Liver (tissue), 3 donors: ENCODE measurements around the gene INPP5F.

Source experiments
- EGR1 ChIP-seq, 2 donors: IDR thresholded peaks; 2 replicates each; pipeline ENCODE4 v1.6.1; 2016 to 2018; ENCODE audit warnings: antibody characterized with exemption in 2 of 2, low read depth in 2 of 2
- FOXA1 ChIP-seq: IDR thresholded peaks from 2 replicates; pipeline ENCODE4 v1.6.1; 2016; ENCODE audit warnings: antibody characterized with exemption
- GABPA ChIP-seq, 2 donors: IDR thresholded peaks in 1 of 2; conservative IDR thresholded peaks in 1 of 2; 2 replicates each; pipeline ENCODE4 v1.6.1; 2016; ENCODE audit warnings: antibody characterized with exemption in 2 of 2, mild to moderate bottlenecking in 1 of 2, moderate library complexity in 1 of 2
- JUND ChIP-seq, 2 donors: IDR thresholded peaks; 2 replicates each; pipeline ENCODE4 v1.6.1; 2016; ENCODE audit warnings: antibody characterized with exemption in 2 of 2
- NR2F2 ChIP-seq: IDR thresholded peaks from 2 replicates; pipeline ENCODE4 v1.6.1; 2016; ENCODE audit warnings: antibody characterized with exemption
- RAD21 ChIP-seq, 2 donors: IDR thresholded peaks; 2 replicates each; pipeline ENCODE4 v1.6.1; 2016; ENCODE audit warnings: antibody characterized with exemption in 2 of 2, mild to moderate bottlenecking in 2 of 2
- SP1 ChIP-seq: IDR thresholded peaks from 2 replicates; pipeline ENCODE4 v1.6.1; 2018; ENCODE audit warnings: antibody characterized with exemption, mild to moderate bottlenecking
- TAF1 ChIP-seq: conservative IDR thresholded peaks from 2 replicates; pipeline ENCODE4 v1.6.1; 2016; ENCODE audit warnings: antibody characterized with exemption, mild to moderate bottlenecking
- YY1 ChIP-seq: IDR thresholded peaks from 2 replicates; pipeline ENCODE4 v1.6.1; 2016; ENCODE audit warnings: antibody characterized with exemption, mild to moderate bottlenecking
- TF ChIP-seq, protein P1 (sequence below): fragments of 150-350 bp; IDR thresholded peaks from 2 replicates; pipeline ENCODE4 v1.5.1; 2017; ENCODE audit warnings: improper control_type of control experiment, low read depth, low read length; ENCODE audit not compliant: missing input control
- TF ChIP-seq, protein P2 (sequence below): IDR thresholded peaks from 2 replicates; pipeline ENCODE4 v1.6.1; 2016; ENCODE audit warnings: antibody characterized with exemption
- TF ChIP-seq, protein P3 (sequence below): IDR thresholded peaks from 2 replicates; pipeline ENCODE4 v1.6.1; 2016; ENCODE audit warnings: antibody characterized with exemption, mild to moderate bottlenecking
- TF ChIP-seq, protein P4 (sequence below): IDR thresholded peaks from 2 replicates; pipeline ENCODE4 v1.6.1; 2016; ENCODE audit warnings: antibody characterized with exemption
- TF ChIP-seq, protein P5 (sequence below): IDR thresholded peaks from 2 replicates; pipeline ENCODE4 v1.6.1; 2016; ENCODE audit warnings: antibody characterized with exemption
- donor health status: healthy.
- donor health status: healthy.

DNA sequence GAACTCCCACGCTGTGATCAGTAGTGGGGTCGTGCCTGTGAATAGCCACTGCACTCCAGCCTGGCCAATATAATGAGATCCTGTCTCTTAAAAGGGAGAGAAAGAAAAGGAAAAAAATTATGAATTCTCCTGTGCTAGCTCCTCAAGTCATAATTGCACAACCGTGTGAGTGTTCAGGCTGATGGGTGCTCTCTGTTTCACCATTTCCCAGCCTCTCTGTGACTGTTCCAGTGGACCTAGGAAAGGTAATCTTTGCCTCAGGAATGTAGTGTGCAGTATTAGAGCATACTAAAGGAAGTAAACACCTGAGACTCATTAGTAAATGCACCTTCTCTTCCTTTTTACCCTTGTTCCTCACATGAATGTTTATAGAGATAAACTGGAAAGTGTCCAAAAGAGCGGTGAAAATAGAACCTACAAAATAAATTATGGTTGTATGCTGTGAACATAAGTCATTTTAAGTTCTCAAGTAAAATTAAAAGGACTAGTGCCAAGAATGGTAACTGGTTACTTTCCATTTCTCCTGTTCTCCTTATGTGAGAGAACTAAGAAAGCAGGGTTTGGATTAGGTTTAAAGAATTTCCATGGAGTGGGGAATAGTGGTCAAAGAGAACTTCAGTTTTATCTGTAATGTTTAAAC, 42.7 kb downstream of the INPP5F start:
- TF ChIP-seq, protein P1, sequence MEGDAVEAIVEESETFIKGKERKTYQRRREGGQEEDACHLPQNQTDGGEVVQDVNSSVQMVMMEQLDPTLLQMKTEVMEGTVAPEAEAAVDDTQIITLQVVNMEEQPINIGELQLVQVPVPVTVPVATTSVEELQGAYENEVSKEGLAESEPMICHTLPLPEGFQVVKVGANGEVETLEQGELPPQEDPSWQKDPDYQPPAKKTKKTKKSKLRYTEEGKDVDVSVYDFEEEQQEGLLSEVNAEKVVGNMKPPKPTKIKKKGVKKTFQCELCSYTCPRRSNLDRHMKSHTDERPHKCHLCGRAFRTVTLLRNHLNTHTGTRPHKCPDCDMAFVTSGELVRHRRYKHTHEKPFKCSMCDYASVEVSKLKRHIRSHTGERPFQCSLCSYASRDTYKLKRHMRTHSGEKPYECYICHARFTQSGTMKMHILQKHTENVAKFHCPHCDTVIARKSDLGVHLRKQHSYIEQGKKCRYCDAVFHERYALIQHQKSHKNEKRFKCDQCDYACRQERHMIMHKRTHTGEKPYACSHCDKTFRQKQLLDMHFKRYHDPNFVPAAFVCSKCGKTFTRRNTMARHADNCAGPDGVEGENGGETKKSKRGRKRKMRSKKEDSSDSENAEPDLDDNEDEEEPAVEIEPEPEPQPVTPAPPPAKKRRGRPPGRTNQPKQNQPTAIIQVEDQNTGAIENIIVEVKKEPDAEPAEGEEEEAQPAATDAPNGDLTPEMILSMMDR: no peak
- TF ChIP-seq SP1: no peak
- TF ChIP-seq, protein P2, sequence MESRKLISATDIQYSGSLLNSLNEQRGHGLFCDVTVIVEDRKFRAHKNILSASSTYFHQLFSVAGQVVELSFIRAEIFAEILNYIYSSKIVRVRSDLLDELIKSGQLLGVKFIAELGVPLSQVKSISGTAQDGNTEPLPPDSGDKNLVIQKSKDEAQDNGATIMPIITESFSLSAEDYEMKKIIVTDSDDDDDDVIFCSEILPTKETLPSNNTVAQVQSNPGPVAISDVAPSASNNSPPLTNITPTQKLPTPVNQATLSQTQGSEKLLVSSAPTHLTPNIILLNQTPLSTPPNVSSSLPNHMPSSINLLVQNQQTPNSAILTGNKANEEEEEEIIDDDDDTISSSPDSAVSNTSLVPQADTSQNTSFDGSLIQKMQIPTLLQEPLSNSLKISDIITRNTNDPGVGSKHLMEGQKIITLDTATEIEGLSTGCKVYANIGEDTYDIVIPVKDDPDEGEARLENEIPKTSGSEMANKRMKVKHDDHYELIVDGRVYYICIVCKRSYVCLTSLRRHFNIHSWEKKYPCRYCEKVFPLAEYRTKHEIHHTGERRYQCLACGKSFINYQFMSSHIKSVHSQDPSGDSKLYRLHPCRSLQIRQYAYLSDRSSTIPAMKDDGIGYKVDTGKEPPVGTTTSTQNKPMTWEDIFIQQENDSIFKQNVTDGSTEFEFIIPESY: no peak
- TF ChIP-seq, protein P3, sequence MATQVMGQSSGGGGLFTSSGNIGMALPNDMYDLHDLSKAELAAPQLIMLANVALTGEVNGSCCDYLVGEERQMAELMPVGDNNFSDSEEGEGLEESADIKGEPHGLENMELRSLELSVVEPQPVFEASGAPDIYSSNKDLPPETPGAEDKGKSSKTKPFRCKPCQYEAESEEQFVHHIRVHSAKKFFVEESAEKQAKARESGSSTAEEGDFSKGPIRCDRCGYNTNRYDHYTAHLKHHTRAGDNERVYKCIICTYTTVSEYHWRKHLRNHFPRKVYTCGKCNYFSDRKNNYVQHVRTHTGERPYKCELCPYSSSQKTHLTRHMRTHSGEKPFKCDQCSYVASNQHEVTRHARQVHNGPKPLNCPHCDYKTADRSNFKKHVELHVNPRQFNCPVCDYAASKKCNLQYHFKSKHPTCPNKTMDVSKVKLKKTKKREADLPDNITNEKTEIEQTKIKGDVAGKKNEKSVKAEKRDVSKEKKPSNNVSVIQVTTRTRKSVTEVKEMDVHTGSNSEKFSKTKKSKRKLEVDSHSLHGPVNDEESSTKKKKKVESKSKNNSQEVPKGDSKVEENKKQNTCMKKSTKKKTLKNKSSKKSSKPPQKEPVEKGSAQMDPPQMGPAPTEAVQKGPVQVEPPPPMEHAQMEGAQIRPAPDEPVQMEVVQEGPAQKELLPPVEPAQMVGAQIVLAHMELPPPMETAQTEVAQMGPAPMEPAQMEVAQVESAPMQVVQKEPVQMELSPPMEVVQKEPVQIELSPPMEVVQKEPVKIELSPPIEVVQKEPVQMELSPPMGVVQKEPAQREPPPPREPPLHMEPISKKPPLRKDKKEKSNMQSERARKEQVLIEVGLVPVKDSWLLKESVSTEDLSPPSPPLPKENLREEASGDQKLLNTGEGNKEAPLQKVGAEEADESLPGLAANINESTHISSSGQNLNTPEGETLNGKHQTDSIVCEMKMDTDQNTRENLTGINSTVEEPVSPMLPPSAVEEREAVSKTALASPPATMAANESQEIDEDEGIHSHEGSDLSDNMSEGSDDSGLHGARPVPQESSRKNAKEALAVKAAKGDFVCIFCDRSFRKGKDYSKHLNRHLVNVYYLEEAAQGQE: no peak
- TF ChIP-seq, protein P4, sequence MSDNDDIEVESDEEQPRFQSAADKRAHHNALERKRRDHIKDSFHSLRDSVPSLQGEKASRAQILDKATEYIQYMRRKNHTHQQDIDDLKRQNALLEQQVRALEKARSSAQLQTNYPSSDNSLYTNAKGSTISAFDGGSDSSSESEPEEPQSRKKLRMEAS: no peak
- TF ChIP-seq TAF1: no peak
- no peak for TF ChIP-seq RAD21 (IDR thresholded peaks at IDR 0.05)
- no peak for TF ChIP-seq GABPA (IDR thresholded peaks at IDR 0.05 in 1 of 2, conservative IDR thresholded peaks at IDR 0.05 in 1 of 2)
- TF ChIP-seq JUND (IDR thresholded peaks at IDR 0.05): no peak
- no peak for TF ChIP-seq YY1
- TF ChIP-seq EGR1 (IDR thresholded peaks at IDR 0.05; ENCODE audit: low read depth in 2 of 2): no peak
- no peak for TF ChIP-seq NR2F2
- TF ChIP-seq FOXA1: no peak
- TF ChIP-seq, protein P5, sequence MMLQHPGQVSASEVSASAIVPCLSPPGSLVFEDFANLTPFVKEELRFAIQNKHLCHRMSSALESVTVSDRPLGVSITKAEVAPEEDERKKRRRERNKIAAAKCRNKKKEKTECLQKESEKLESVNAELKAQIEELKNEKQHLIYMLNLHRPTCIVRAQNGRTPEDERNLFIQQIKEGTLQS: no peak
